Fibroblast of pulmonary artery (primary cell): ENCODE data around the gene LRSAM1.

Experiments
- DNase-seq: peaks from one replicate; pipeline ENCODE4 v3.0.0-alpha.2; 2010; ENCODE audit warnings: low read depth
- H3K4me3 ChIP-seq: replicated peaks from 2 replicates; pipeline ENCODE4 v1.5.1; 2011; ENCODE audit warnings: low read depth, mild to moderate bottlenecking, control low read depth, low read length, moderate library complexity
- CTCF ChIP-seq: IDR thresholded peaks from 2 replicates; pipeline ENCODE4 v1.5.1; 2011; ENCODE audit warnings: mild to moderate bottlenecking, control low read depth, low read length, inconsistent platforms; ENCODE audit errors: missing control alignments

Gene LRSAM1

GRCh38 chr9:127522727-127523126 lies 71.4 kb downstream of the LRSAM1 start:
- no peak for DNase-seq

DNA sequence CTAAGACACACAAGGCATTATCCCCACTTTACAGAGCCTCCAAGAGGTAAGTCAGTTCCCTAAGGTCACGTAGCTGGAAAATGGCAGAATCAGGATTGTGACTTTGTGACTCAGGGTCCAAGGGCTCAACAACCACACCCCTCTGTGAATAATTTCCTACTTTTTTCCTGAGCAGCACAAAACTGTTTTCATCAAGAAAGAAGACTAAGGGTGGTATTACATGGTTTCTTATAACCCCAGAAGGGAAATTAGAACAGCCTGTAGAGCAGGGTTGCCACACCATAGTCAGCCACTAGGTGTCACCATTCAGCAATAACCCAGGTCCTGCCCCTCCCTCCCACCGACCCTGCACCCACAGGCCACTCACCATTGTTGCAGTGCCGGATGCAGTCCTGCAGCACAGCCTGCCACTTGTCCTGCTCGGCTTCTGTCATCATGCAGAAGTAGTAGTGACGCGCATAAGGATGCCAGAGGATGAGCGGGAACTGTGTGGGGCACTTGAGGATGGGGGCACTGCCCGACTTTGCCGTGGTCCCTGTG lies 72.1 kb downstream of the LRSAM1 start:
- peak; percentile 56 for TF ChIP-seq CTCF
- H3K4me3 ChIP-seq = no peak overlapping the region
- DNase-seq = peak; percentile 66

More at GRCh38 chr9:127522727-127523126, 71.4 kb downstream of the LRSAM1 start:
- H3K4me3 ChIP-seq = no peak overlapping the region
- TF ChIP-seq CTCF = no peak

- DNase-seq = peak; percentile 61
- no peak for TF ChIP-seq CTCF
- no peak overlapping the region for H3K4me3 ChIP-seq
Observed at GRCh38 chr9:127524373-127524772, 73.1 kb downstream of the LRSAM1 start.

DNA sequence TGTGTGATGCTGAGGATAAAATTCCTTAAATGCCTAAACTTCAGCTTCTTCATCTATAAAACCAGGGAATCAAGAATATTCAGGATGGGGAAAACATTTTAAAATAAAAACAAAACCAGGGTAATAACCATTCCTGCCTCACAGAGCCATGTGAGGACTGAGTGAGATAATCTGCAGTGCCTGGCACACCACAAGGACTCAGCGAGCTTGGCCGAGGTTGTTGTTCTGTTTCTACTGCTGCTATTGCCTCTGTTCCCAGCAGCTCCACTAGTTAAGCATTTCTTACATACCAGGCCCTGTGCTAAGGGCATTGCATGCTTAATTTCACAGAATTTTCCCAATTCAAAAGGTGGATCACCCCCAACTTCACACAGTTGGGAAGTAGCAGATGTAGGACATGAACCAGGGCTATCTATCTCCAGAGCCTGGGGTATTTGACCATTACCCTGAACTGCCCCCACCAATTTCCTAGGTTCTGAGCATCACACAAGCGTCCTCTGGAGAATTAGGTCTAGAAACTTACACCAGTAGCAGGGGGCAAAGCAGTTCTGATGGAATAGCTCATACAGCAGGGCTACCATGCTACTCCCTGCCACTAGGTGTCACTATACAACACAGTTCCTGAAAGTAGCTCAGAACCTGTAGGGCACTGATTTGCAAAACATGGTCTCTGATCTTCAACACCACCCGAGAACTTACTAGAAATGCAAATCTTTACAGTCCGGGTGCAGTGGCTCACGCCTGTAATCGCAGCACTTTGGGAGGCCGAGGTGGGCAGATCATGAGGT lies 74.3 kb downstream of the LRSAM1 start:
- peak; percentile 70 for TF ChIP-seq CTCF
- H3K4me3 ChIP-seq = no peak overlapping the region
- DNase-seq = peak; percentile 71

GRCh38 chr9:127526655-127527559 lies 75.6 kb downstream of the LRSAM1 start:
- no peak for DNase-seq
- no peak for TF ChIP-seq CTCF
- no peak overlapping the region for H3K4me3 ChIP-seq

DNA sequence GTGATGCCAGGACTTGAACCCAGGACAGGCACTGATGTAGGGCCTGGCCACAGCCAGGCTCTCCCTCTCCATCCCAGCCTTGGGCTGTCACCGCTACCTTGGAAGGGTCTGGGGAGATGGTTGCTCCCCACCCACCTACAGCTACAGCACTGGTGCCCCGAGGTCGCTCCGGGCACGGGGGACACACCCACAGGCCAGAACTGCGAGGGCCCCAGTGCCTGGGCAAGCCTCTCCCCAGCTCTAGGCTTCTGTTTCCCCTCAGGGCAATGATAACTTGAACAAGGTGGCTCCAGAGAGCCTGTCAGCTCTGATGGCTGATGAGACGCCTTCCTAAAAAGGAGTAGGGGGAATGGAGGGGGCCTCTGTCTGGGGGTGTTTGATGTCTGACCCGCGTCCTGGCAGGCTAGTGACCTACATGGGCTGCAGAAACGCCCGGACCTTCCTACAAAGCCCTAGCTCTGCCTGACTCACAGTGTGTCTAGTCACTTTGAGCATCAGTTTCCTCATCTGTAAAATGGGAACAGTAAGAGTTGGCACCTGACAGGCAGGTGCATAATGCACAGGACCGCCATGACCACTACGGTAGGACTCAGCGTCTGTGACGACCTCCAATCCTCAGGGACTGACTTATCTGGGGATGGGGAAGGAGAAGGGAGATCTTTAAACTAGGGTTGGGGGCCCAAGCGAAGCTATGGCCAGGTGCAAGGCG lies 76.4 kb downstream of the LRSAM1 start:
- TF ChIP-seq CTCF = no peak
- DNase-seq = no peak
- H3K4me3 ChIP-seq = no peak overlapping the region
